Renal pelvis (tissue), 4 donors: ENCODE data around the gene TEX44. TPM values are rescaled to one million over a fixed set of nuclear protein-coding genes. Genes with fewer than 3 reads are reported as not detected.
A peak's percentile ranks its signal among the peaks of the same experiment; 100 is the strongest.
"Not testable (repeated sequence)": the region's sequence is repeated elsewhere in the genome, so short reads cannot be mapped to it uniquely, and the experiment has no call there.

Source experiments
- DNase-seq: peaks from one replicate; pipeline ENCODE4 v3.0.0-alpha.2; 2013
- polyA plus RNA-seq, 3 donors: library from polyadenylated mRNA; unstranded; fragments of 120-200 nt; gene quantifications; one replicate each; pipeline ENCODE4 v1.2.1, GENCODE V29; 2013; ENCODE audit not compliant: insufficient read length in 3 of 3

TEX44 gene
- polyA plus RNA-seq, 3 donors, result not detected

DNA sequence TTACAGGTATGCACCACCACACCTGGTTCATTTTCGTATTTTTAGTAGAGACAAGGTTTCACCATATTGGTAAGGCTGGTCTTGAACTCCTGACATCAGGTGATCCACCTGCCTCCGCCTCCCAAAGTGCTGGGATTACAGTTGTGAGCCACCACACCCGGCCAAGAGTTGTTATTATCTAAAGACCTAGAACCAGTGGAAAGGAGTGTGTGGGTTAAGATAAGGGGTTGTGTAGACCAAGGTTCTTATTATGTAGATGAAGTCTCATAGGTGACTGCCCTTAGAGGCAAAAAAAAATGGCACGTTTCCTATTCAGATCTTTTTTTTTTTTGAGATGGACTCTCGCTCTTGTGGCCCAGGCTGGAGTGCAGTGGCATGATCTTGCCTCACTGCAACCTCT lies 21.7 kb upstream of the TEX44 start:
- DNase-seq, result not testable (repeated sequence)

DNA sequence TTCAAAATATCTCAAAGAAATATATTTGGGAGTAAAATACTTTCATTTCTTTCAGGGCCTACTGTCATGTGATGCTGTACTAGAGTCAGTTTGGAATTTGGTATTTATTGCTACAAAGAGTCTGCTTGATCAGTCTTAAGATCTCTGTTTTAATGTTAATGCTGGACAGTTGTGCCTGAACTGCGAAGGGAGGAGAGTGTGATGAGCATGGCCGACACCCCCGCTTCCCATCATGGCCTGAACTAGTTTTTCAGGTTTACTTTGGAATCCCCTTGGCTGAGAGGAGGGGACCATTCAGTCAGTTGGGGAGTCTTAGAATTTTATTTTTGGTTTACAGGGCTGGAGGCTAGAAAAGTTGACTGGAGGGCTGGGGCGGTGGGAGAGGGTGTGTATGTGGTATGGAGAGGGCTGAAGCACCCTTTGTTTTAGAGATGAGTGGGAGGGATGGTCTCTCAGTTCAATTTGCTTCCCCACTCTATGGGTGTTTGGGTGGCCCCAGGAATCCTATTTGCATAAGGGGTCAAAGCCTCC lies 20.9 kb upstream of the TEX44 start:
- no peak for DNase-seq

DNA sequence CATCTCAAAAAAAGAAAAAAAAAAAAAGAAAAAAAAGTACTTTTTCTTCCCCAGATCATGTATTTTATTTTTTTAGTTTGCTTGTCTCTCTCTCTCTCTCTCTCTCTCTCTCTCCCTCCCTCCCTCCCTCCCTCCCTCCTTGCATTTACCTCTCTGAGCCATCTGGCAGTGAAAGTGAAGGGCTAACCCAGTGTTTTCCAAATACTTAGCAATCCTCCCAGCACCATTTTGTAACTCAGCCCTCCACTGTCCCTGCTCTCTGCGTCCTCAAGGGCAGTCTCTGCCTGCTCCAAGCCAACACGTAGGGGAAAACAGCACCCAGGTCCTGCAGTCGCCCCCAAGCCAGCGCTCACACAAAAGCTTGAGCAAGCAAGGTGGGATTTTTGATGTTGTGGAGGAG lies 19.6 kb upstream of the TEX44 start:
- no peak for DNase-seq

DNA sequence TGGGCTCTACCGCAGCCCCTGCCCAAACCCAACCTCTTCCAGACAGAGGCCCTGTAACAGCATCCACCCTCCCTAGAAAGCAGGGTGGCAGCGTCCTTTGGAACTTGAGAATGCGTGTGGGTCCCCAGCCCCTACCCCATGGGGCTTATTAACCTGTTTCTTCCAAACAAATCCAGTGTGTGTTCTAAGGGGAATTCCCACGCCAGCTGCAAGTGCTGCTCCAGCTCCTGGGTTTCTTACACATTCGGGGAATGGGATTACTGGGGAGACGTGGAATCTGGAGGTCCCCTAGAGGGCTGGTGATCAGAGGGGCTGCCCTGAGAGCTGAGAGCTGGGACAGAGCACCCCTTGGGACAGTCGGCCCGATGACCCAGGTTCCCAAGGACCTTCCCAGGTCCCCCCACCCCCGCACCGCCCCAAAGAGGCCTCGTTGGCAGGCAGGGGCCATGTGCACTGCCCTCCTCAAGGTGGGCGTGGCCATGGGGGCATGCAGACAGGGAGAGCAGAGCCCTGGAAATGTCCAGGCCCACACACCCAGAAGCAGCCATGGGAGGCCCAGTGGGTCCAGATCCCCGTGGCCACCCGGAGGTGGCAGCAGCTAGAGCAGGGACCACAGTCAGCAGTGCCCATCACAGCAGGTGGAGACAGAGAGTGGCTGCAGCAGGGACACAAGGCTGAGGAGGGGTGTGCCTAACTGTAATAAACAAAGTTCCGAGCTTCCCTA lies 18.8 kb upstream of the TEX44 start:
- no peak for DNase-seq

DNA sequence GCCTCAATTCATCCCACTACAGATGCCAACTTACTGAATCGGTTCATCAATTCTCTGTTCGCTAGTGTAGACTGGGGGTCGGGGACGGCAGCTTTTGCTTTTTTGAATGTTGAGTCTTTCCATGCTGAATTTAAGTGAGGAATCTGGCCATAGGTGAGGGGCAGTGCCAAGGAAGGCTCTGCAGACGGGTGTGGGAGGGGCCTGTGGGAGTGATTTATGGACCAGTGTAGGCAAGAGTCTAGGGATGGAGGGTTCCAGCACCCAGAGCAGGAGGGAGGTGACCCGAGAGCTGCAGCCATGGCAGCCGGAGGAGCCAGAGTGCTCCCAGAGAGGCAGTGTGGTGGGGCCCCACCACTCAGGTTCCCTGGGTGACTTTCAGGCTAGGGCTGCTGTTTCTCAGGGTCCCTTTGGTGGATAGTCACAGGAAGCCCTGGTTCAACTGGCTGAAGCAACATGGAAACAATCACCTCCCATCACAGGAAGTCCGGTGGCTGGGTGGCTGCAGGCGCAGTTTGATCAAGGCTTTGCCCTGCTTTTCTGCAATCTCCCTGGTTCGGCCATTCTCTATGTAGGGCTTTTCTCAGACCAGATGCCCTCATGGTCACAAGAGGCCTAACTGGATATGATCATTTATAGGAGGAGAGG lies 16.9 kb upstream of the TEX44 start:
- DNase-seq, result no peak

DNA sequence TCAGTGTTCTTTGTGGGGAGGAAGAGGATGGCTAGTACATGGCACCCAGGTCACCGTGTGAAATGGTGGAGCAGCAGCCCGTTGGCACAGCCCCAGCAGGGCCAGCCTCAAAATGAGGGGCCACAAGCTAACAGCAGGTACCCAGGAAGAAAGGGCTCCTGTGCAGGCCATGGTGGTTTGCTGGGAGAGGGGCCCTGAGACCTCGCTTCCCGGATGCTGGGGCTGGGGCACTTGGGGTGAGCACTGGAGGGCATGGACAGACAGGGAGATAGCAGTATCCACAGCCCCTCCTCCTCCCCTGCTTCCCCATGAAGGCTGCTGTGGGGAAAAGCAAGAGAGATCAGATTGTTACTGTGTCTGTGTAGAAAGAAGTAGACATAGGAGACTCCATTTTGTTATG lies 16.2 kb upstream of the TEX44 start:
- DNase-seq, result no peak

DNA sequence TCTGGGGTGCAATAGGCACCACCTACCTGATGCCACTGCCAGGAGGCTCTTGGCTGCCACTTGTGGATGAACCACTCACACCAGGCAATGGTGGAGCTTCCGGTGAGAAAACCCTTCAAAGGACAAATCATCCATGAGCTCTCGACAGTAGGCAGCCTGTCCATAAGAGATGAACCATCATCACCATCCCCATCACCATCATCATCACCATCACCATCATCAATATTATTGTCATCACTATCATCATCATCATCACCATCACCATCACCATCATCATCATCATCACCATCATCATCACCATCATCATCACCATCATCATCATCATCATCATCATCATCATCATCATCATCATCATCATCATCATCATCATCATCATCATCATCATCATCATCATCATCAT lies 14.0 kb upstream of the TEX44 start:
- not testable (repeated sequence) for DNase-seq

DNA sequence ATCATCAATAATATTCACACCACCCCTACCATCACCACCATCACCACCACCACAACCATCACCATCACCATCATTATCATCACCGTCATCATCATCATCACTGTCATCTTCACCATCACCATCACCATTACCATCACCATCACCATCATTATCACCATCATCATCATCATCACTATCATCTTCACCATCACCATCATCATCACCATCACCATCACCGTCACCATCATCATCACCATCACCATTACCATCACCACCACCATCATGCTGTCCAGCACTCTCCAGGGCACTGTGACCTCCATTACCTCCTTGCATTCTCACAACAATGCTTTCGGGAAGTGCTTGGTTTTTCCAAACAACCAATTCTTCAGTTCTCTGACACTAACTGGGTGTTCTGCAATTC lies 13.1 kb upstream of the TEX44 start:
- no peak for DNase-seq

DNA sequence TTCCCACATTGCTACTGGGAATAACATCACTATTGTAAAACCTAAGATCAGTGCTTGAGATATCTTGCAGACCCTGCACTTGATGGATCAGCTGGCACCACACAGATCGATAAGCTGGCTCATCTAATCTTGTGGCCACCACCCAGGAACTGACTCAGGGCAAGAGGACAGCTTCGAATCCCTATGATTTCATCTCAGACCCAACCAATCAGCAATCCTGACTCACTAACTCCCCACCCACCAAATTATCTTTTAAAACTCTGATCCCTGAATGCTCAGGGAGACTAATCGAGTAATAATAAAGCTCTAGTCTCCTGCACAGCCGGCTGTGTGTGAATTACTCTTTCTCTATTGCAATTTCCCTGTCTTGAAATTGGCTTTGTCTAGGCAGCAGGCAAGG lies 11.3 kb upstream of the TEX44 start:
- no peak for DNase-seq

DNA sequence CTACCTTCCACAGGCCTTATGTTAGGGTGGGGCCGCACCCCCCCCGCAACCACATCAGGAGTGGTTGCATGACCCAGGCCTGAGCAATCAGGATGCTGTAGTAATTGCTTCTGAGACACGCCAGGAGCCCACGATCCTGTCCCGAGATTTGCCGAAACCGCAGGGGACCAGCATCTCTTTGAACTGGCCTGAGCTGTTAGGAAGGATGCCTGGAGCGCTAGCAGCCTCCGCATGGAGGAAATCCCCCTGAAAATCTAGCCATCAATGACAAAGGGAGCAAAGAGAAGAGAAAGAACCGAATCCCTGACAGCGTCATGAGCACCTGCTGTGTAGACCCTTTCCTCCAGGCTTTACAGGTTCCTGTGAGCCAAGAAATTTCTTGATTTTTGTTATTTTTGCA lies 8.7 kb upstream of the TEX44 start:
- no peak for DNase-seq

DNA sequence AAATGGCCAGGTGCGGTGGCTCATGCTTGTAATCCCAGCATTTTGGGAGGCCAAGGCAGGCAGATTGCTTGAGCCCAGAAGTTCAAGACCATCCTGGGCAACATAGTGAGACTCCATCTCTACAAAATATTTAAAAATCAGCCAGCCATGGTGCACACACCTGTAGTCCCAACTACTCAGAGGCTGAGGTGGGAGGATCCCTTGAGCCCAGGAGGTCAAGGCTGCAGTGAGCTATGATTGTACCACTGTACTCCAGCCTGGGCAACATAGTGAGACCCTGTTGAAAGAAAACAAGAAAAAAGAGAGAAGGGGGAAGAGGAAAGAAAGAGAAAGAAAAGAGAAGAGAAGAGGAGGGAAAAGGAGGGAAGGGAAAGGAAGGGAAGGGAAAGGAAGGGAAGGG lies 4.9 kb upstream of the TEX44 start:
- not testable (repeated sequence) for DNase-seq

DNA sequence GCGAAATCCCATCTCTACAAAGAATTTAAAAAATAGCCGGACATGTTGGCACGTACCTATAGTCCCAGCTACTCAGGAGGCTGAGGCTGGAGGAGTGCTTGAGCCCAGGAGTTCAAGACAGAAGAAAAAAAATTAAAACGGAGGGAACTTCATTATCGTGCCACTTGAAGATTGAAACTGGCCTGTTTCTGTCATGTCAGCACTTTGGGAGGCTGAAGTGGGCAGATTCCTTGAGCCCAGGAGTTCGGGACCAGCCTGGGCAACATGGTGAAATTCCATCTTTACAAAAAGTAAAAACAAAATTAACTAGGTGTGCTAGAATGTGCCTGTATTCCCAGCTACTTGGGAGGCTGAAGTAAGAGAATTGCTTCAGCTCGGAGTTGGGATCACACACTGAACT lies 3.0 kb upstream of the TEX44 start:
- DNase-seq, result no peak

DNA sequence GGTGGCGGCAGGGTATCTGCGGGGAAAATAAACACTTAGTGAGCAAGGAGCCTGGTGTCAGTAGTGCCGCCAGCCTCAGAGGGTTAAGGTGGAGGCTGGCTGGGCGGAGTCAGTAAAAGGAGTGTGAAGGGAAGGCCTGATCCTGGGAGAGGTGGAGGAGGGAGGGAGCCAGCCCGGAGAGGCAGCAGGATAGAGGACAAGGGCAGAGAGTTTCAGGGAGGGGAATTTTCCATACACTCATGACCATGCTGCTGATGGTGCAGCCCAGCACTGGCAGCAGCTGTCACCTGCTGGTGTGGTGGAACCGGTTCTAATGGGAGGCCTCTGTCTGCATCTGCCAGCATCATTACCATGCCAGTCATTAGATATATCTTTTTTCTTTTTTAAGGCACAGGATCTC lies 2.0 kb upstream of the TEX44 start:
- no peak for DNase-seq

DNA sequence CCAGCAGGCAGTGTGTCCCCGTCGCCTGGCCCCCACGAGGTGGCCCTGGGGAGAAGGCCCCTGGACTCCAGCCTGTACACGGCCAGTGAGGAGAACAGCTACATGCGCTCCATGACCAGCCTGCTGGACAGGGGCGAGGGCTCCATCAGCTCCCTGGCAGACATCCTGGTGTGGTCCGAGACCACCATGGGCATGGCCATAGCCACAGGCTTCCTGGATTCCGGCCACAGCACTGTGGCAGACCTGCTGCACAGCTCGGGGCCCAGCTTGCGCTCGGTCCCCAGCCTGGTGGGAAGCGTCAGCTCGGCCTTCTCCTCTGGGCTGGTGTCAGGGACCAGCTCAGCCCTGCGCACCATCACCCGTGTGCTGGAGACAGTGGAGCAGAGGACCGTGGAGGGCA lies 1.0 kb downstream of the TEX44 start:
- no peak for DNase-seq

DNA sequence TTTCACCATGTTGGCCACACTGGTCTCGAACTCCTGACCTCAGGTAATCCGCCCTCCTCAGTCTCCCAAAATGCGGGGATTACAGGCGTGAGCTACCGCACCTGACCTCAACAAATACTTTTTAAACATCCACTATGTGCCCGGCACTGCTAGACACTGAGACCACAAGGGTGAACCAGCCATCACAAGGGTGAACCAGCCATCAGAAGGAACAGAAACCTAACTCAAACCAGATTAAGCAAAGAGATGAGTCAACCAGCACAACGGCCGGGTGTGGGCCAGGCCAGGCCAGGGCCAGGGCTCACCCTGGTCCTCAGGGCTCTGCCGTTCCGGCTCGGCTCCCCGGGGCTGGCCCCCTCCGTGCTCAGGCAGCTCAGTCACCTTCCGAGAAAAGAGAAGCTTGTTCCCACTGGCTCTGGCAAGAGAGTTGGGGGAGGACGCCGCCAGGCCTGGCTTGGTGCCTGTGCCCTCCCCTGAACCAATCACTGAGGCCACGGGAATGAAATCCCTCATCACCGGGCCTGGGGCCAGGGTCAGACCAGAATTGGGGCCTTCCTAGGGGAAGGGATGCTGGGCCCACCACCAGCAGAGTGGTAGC lies 4.4 kb downstream of the TEX44 start:
- no peak for DNase-seq

DNA sequence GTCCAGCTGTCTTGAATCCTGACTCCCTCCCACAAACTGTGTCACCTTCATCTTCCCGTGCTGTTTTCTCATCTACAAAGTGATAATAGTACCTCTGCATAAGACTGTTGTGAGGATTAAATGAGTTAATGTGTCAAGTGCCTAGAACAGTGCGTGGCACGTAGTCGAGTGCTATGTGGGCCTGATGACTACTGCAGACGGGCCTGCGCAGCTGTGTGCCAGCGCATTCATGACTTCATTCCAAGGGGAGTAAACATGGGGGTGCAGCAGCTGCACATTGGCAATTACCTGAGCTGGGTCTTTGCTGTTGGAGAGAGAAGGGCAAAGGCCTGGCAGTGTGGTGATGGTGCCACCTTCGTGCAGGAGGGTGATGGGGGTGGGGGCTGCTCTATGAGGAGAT lies 5.0 kb downstream of the TEX44 start:
- no peak for DNase-seq

DNA sequence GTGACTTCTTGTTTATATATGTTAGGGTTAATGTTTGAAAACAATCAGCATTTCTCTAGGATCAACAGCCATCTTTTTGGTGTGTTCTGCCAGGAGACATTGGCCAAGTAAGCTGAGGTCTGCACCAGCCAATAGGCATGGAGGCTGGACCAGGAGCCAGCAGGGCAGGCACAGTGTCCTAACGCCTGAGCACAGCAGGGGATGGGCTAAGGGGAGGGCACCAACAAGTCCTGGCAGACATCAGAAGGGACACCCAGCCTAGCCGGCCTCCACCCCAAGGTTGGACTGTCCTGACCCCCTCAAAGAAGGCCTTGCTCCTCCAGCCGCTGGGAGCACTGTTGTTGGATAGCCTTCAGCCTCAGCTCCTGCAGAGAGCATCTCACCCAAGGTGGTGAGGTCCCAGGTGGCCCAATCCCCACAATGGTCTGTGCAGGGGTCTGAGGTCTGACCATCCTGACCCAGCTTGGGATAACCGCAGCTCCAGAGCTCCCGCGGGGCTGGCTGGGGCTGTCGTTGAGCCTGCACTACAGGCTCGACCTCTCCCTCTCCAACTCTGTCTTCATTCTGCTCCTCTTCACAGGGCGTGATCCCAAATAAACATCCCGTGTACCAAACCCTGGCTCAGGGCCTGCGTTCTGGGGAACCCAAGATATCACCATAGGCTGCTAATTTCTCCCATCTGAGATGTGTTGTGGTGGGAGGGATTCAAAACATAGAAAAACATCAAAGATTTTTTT lies 8.1 kb downstream of the TEX44 start:
- no peak for DNase-seq

DNA sequence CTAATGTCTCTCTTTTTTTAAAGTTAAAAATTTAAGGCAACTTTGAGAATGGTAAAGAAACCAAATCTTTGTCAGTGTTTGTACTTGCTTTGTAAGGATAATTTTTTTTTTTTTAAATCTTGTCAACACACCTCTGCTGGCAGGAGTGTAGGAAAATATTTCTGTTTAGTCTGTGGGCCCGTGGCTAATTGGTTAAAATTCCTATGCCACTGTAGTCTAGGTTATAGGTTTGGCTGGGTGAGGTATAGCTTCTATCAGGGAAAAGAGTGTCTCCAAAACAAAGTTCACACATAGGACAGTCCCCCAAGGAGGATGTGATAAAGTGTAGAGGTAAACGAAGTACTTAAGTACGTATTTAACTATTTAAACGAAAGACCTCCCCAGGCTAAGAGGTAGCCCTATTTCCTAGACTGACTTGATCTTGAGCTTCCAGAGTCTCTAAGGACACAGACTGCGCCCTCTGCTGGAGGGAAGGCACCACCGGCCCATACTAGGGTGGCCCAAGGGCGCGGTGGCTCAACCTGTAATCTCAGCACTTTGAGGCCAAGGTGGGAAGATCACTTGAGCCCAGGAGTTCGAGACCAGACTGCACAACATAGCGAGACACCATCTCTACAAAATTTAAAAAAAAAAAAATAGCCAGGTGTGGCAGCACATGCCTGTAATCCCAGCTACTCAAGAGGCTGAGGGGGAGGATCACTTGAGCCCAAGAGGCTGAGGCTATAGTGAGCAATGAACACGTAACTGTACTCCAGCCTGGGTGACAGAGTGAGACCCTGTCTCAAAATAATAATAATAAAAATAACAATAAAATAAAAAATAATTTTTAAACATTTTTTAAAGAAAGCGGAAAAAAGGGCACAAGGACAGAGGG lies 8.9 kb downstream of the TEX44 start:
- peak; percentile 79 for DNase-seq

DNA sequence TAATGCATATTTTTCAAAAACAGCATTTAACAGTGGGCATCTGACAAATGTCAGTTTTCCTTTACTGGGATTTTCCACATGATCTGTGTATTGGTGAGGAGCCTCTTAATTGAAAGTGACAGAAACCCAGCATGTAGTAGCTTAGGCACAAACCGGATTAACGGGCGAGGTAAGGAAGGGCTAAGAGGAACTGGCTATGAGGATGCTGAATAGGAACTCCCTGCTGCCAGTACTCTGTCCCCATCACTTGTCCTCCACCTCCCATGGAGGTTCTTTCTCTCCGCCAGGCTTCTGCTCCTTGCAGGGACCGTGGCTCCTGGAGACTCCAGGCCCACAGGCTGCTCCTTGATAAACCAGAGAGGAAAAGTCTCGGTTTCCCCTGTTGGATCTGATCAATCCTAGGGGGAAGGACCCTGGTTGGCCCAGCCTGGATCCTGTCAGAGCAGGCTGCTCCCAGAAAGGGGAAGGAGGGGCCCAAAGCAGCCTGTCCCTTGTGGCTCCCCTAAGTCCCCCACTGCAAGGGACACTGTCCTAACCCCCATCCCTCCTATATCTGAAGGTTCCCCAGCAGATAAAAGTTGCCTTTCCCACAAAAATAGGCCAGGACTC lies 10.3 kb downstream of the TEX44 start:
- no peak for DNase-seq

DNA sequence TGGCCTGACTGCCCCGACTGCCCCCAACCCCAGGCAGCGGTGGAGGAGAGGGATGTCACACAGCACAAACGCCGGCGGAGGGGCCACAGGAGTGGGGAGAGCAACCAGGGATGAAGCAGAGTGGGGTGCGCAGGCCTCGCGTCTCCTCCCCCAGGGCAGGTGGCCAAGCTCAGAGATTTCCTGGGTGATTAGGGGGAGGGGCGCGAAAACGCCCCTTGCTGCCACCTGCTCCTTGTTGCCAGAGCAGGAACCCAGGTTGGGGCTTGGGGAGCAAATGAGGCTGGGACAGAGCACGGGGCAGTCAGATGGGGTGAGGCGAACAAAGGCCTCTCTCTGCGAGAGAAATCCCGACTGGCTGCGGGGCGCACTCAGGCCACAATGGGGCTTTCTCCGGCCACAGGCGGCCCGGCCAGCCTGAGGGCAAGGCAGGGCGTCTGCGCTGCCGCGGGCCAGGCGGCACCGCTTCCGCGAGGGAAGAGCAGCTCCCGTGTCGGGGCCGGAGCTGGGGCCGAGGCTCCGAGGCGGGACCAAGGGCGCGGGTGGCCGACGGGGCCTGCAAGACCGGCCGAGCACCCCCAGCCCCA lies 11.5 kb downstream of the TEX44 start:
- no peak for DNase-seq
